ENCODE data around the gene ADISSP. TPM values are rescaled to one million over a fixed set of nuclear protein-coding genes. Genes with fewer than 3 reads are reported as not detected.
"Not testable (repeated sequence)": the region's sequence is repeated elsewhere in the genome, so short reads cannot be mapped to it uniquely, and the experiment has no call there.

Gene ADISSP
- total RNA-seq, 2 experiments from 2014 or later: 47.9 to 50.4 TPM

- H3K36me3 Mint-ChIP-seq (ENCODE audit: low read depth): peaks cover 38% of the 10 kb centered on the region
- H3K9me3 Mint-ChIP-seq: no peaks in the 10 kb centered on the region
- DNase-seq: no peak
- peak overlapping the region; percentile 94 for H3K4me3 Mint-ChIP-seq
- peak overlapping the region; percentile 94 for H3K27ac Mint-ChIP-seq
- intact Hi-C loops (cut with micrococcal nuclease): loop anchor here (1.0 to 5.0 kb wide), 5 partner anchors 15 to 111 kb away; partner anchors contain the start of genes ADISSP, AP5S1 and MAVS
- CTCF ChIA-PET: interaction anchor here (2.1 to 3.2 kb wide), 2 partner anchors 10 to 24 kb away, joined by 12 to 13 read pairs; partner anchors contain the start of genes AP5S1 and CENPB
- peaks cover 58% of the 10 kb centered on the region for H3K4me1 Mint-ChIP-seq (ENCODE audit: low read depth)
- H3K27me3 Mint-ChIP-seq (ENCODE audit: low read depth): no peaks in the 10 kb centered on the region
These were observed 29.1 kb upstream of the ADISSP start for GRCh38 chr20:3796477-3797225.

GRCh38 chr20:3795511-3796468 lies 28.2 kb upstream of the ADISSP start, which contains the start of gene CDC25B:
TSS of gene CDC25B (plus strand) at chr20:3796310. CDS start at chr20:3796532, 222 bp downstream.
- CTCF ChIA-PET: interaction anchor here (1.3 to 3.2 kb wide), 3 partner anchors 9 to 25 kb away, joined by 4 to 13 read pairs (median 12); partner anchors contain the start of genes AP5S1 and CENPB
- peak within 1 kb of the TSS; percentile 94 for H3K4me3 Mint-ChIP-seq
- H3K36me3 Mint-ChIP-seq (ENCODE audit: low read depth): peaks cover 30% of the 10 kb centered on the region
- no peaks in the 10 kb centered on the region for H3K9me3 Mint-ChIP-seq
- peaks cover 49% of the 10 kb centered on the region for H3K4me1 Mint-ChIP-seq (ENCODE audit: low read depth)
- peak within 1 kb of the TSS; percentile 97 for H3K27ac Mint-ChIP-seq
- intact Hi-C loops (cut with micrococcal nuclease): loop anchor here (1.0 to 5.0 kb wide), 6 partner anchors 8 to 112 kb away; partner anchors contain the start of genes ADISSP, AP5S1 and MAVS
- H3K27me3 Mint-ChIP-seq (ENCODE audit: low read depth): no peaks in the 10 kb centered on the region
- peak; percentile 95 for DNase-seq

- CTCF ChIA-PET: interaction anchor here (0.6 to 3.2 kb wide), 4 partner anchors 8 to 26 kb away, joined by 4 to 13 read pairs (median 8); partner anchors contain the start of genes AP5S1 and CENPB
- Mint-ChIP-seq H3K4me1 (ENCODE audit: low read depth) (peaks cover 41% of the 10 kb centered on the region), H3K27me3 (ENCODE audit: low read depth) (no peaks in the 10 kb centered on the region), H3K27ac (peak overlapping the region; percentile 97), H3K4me3 (peak overlapping the region; percentile 91), H3K9me3 (no peaks in the 10 kb centered on the region), H3K36me3 (ENCODE audit: low read depth) (peaks cover 24% of the 10 kb centered on the region)
- DNase-seq: no peak
- intact Hi-C loops (cut with micrococcal nuclease): loop anchor here (1.0 to 5.0 kb wide), 2 partner anchors 8 to 112 kb away; no protein-coding TSS in a partner anchor
These were observed 27.3 kb upstream of the ADISSP start for GRCh38 chr20:3794701-3795420.

- intact Hi-C loops (cut with micrococcal nuclease); DNase-seq; H3K27ac Mint-ChIP-seq; H3K4me3 Mint-ChIP-seq; H3K9me3 Mint-ChIP-seq; H3K27me3 Mint-ChIP-seq (ENCODE audit: low read depth): not testable (repeated sequence)
- Mint-ChIP-seq H3K4me1 (ENCODE audit: low read depth) (peaks cover 34% of the 10 kb centered on the region), H3K36me3 (ENCODE audit: low read depth) (peaks cover 24% of the 10 kb centered on the region)
- CTCF ChIA-PET: interaction anchor here (3.2 kb wide), 1 partner anchor 27 kb away, joined by 12 read pairs; the partner anchor contains the start of gene AP5S1
These were observed 26.6 kb upstream of the ADISSP start for GRCh38 chr20:3794168-3794567.

GRCh38 chr20:3789201-3789600 lies 21.6 kb upstream of the ADISSP start:
- peaks cover 29% of the 10 kb centered on the region for H3K4me1 Mint-ChIP-seq (ENCODE audit: low read depth)
- H3K27ac Mint-ChIP-seq; H3K9me3 Mint-ChIP-seq; intact Hi-C loops (cut with micrococcal nuclease); H3K4me3 Mint-ChIP-seq; H3K27me3 Mint-ChIP-seq (ENCODE audit: low read depth); H3K36me3 Mint-ChIP-seq (ENCODE audit: low read depth); DNase-seq: not testable (repeated sequence)
- CTCF ChIA-PET: interaction anchor here (1.1 to 5.9 kb wide), 4 partner anchors 21 to 296 kb away, joined by 5 to 58 read pairs (median 6); partner anchors contain the start of genes ADISSP and AP5S1

GRCh38 chr20:3788685-3789155 lies 21.2 kb upstream of the ADISSP start:
- Mint-ChIP-seq H3K4me3 (no peak overlapping the region), H3K27ac (no peak overlapping the region), H3K4me1 (ENCODE audit: low read depth) (peaks cover 32% of the 10 kb centered on the region), H3K36me3 (ENCODE audit: low read depth) (peaks cover 7% of the 10 kb centered on the region), H3K27me3 (ENCODE audit: low read depth) (no peaks in the 10 kb centered on the region), H3K9me3 (no peaks in the 10 kb centered on the region)
- no peak for DNase-seq
- CTCF ChIA-PET: interaction anchor here (1.1 to 5.9 kb wide), 7 partner anchors 16 to 297 kb away, joined by 3 to 58 read pairs (median 5); partner anchors contain the start of genes ADISSP and AP5S1
- intact Hi-C loops (cut with micrococcal nuclease): no loop called here

GRCh38 chr20:3787324-3788014 lies 19.9 kb upstream of the ADISSP start:
- CTCF ChIA-PET: interaction anchor here (0.6 to 5.9 kb wide), 16 partner anchors 8 to 386 kb away, joined by 3 to 58 read pairs (median 4); partner anchors contain the start of genes ADISSP, AP5S1 and CDC25B
- no peak overlapping the region for H3K27ac Mint-ChIP-seq
- H3K36me3 Mint-ChIP-seq (ENCODE audit: low read depth): peaks cover 10% of the 10 kb centered on the region
- peak overlapping the region; percentile 60 for H3K4me3 Mint-ChIP-seq
- H3K4me1 Mint-ChIP-seq (ENCODE audit: low read depth): peaks cover 37% of the 10 kb centered on the region
- no peaks in the 10 kb centered on the region for H3K9me3 Mint-ChIP-seq
- intact Hi-C loops (cut with micrococcal nuclease): loop anchor here (1.0 to 2.0 kb wide), 6 partner anchors 8 to 298 kb away; partner anchors contain the start of genes MAVS, PANK2 and RNF24
- H3K27me3 Mint-ChIP-seq (ENCODE audit: low read depth): no peaks in the 10 kb centered on the region
- no peak for DNase-seq

- Mint-ChIP-seq H3K4me3 (peak within 1 kb of the TSS; percentile 83), H3K27me3 (ENCODE audit: low read depth) (no peaks in the 10 kb centered on the region), H3K4me1 (ENCODE audit: low read depth) (peaks cover 39% of the 10 kb centered on the region), H3K9me3 (no peaks in the 10 kb centered on the region), H3K27ac (peak within 1 kb of the TSS; percentile 80), H3K36me3 (ENCODE audit: low read depth) (peaks cover 10% of the 10 kb centered on the region)
- CTCF ChIA-PET: interaction anchor here (0.6 to 5.9 kb wide), 18 partner anchors 9 to 385 kb away, joined by 3 to 58 read pairs (median 4); partner anchors contain the start of genes ADISSP, AP5S1 and CDC25B
- DNase-seq: peak; percentile 91
- intact Hi-C loops (cut with micrococcal nuclease): loop anchor here (1.0 to 2.0 kb wide), 9 partner anchors 9 to 299 kb away; partner anchors contain the start of genes ADISSP, AP5S1, MAVS and PANK2
These were observed 19.2 kb upstream of the ADISSP start, which contains the start of gene CENPB for GRCh38 chr20:3786665-3787323. TSS of gene CENPB (minus strand) at chr20:3786740. CDS start at chr20:3786483, 257 bp downstream.

GRCh38 chr20:3786126-3786484 lies 18.6 kb upstream of the ADISSP start:
- peak; percentile 56 for DNase-seq
- no peaks in the 10 kb centered on the region for H3K9me3 Mint-ChIP-seq
- CTCF ChIA-PET: interaction anchor here (0.7 to 5.9 kb wide), 10 partner anchors 9 to 85 kb away, joined by 3 to 58 read pairs (median 4); partner anchors contain the start of genes ADISSP, AP5S1 and CDC25B
- H3K4me3 Mint-ChIP-seq: peak overlapping the region; percentile 83
- H3K4me1 Mint-ChIP-seq (ENCODE audit: low read depth): peaks cover 46% of the 10 kb centered on the region
- peak overlapping the region; percentile 80 for H3K27ac Mint-ChIP-seq
- peaks cover 1% of the 10 kb centered on the region for H3K27me3 Mint-ChIP-seq (ENCODE audit: low read depth)
- intact Hi-C loops (cut with micrococcal nuclease): loop anchor here (1.0 to 2.0 kb wide), 7 partner anchors 19 to 229 kb away; partner anchors contain the start of genes ADISSP, AP5S1, MAVS and PANK2
- peaks cover 10% of the 10 kb centered on the region for H3K36me3 Mint-ChIP-seq (ENCODE audit: low read depth)

Data from activated naive CD4-positive, alpha-beta T cell treated with anti-CD3 and anti-CD28 coated beads for 36 hours (primary cell).